Large intestine (tissue), 3 donors: ENCODE results near the gene DYNC1LI2. TPM values are rescaled to one million over a fixed set of nuclear protein-coding genes. Genes with fewer than 3 reads are reported as not detected.

ENCODE experiments used
- DNase-seq, 2 donors: peaks; one replicate each; pipeline versions ENCODE4 v3.0.0 to v3.0.0-alpha.2; 2013
- H3K27ac ChIP-seq: one replicate; pipeline ENCODE4 v1.5.1; 2013; ENCODE audit warnings: low read length
- H3K27me3 ChIP-seq: 2 replicates; pipeline ENCODE4 v1.6.1; 2013; ENCODE audit warnings: low read length; ENCODE audit not compliant: control insufficient read depth, insufficient read depth
- H3K36me3 ChIP-seq: 2 replicates; pipeline ENCODE4 v1.6.1; 2013; ENCODE audit warnings: low read length; ENCODE audit not compliant: control insufficient read depth, insufficient read depth
- H3K4me1 ChIP-seq: one replicate; pipeline ENCODE4 v1.6.1; 2013; ENCODE audit warnings: low read length; ENCODE audit not compliant: control insufficient read depth, insufficient read depth
- H3K4me3 ChIP-seq: one replicate; pipeline ENCODE4 v1.5.1; 2013; ENCODE audit warnings: low read length
- H3K9me3 ChIP-seq: one replicate; pipeline ENCODE4 v1.6.1; 2013; ENCODE audit warnings: mild to moderate bottlenecking, low read depth, low read length, moderate library complexity; ENCODE audit not compliant: control insufficient read depth
- WGBS: methylation state at CpG from one replicate; pipeline ENCODE4 v1.1.5; 2013; ENCODE audit warnings: low lambda C conversion rate; ENCODE audit not compliant: insufficient coverage; 5-methylcytosine and 5-hydroxymethylcytosine counted together
- polyA plus RNA-seq: library from polyadenylated mRNA; unstranded; fragments of 120-200 nt; gene quantifications from one replicate; pipeline ENCODE4 v1.2.1, GENCODE V29; 2013

Gene DYNC1LI2
- polyA plus RNA-seq, 1 donor: 107 TPM

- DNase-seq: no peak
- no peak overlapping the region for H3K4me3 ChIP-seq
- H3K27ac ChIP-seq: no peak overlapping the region
- H3K9me3 ChIP-seq: no peaks in the 10 kb centered on the region
- no peaks in the 10 kb centered on the region for H3K27me3 ChIP-seq
- no CpG with 5 or more reads among the region's 4 CpGs for WGBS
- H3K36me3 ChIP-seq: peaks cover 14% of the 10 kb centered on the region
- peaks cover 19% of the 10 kb centered on the region for H3K4me1 ChIP-seq
Measured at GRCh38 chr16:66717776-66718175, 33.6 kb downstream of the DYNC1LI2 start.

- Histone ChIP-seq H3K27ac (no peak overlapping the region), H3K27me3 (no peaks in the 10 kb centered on the region)
Measured at GRCh38 chr16:66717112-66717675, 34.2 kb downstream of the DYNC1LI2 start.

GRCh38 chr16:66714654-66715307, 36.6 kb downstream of the DYNC1LI2 start:
- Histone ChIP-seq H3K4me3 (no peak overlapping the region), H3K27ac (peak overlapping the region; percentile 69), H3K4me1 (peaks cover 19% of the 10 kb centered on the region), H3K27me3 (no peaks in the 10 kb centered on the region), H3K36me3 (peaks cover 6% of the 10 kb centered on the region), H3K9me3 (peaks cover 3% of the 10 kb centered on the region)
- no CpG with 5 or more reads among the region's 6 CpGs for WGBS
- peak; percentile 79 to 94 for DNase-seq

More at GRCh38 chr16:66717112-66717675, 34.2 kb downstream of the DYNC1LI2 start:
- DNase-seq: peak; percentile 38 to 54
- Histone ChIP-seq H3K4me3 (no peak overlapping the region), H3K9me3 (no peaks in the 10 kb centered on the region), H3K36me3 (peaks cover 10% of the 10 kb centered on the region), H3K4me1 (peaks cover 19% of the 10 kb centered on the region)
- whole genome bisulfite sequencing: no CpG with 5 or more reads among the region's 12 CpGs

GRCh38 chr16:66714062-66714461, 37.3 kb downstream of the DYNC1LI2 start:
- H3K27ac ChIP-seq: peak overlapping the region; percentile 69
- peaks cover 19% of the 10 kb centered on the region for H3K4me1 ChIP-seq
- no peak for DNase-seq
- H3K4me3 ChIP-seq: no peak overlapping the region
- WGBS: no CpG with 5 or more reads among the region's 6 CpGs
- H3K27me3 ChIP-seq: no peaks in the 10 kb centered on the region
- H3K36me3 ChIP-seq: peaks cover 6% of the 10 kb centered on the region
- H3K9me3 ChIP-seq: peaks cover 3% of the 10 kb centered on the region

- Histone ChIP-seq H3K9me3 (peaks cover 3% of the 10 kb centered on the region), H3K4me3 (no peak overlapping the region), H3K27me3 (no peaks in the 10 kb centered on the region), H3K36me3 (peaks cover 2% of the 10 kb centered on the region), H3K27ac (no peak overlapping the region), H3K4me1 (peaks cover 19% of the 10 kb centered on the region)
- no peak for DNase-seq
- WGBS: no CpG with 5 or more reads among the region's 2 CpGs
Measured at GRCh38 chr16:66713076-66713475, 38.3 kb downstream of the DYNC1LI2 start.

- H3K9me3 ChIP-seq: peaks cover 3% of the 10 kb centered on the region
- H3K4me3 ChIP-seq: no peak overlapping the region
- no peaks in the 10 kb centered on the region for H3K27me3 ChIP-seq
- no peak for DNase-seq
- no peaks in the 10 kb centered on the region for H3K36me3 ChIP-seq
- peaks cover 19% of the 10 kb centered on the region for H3K4me1 ChIP-seq
- no peak overlapping the region for H3K27ac ChIP-seq
Measured at GRCh38 chr16:66712512-66712911, 38.9 kb downstream of the DYNC1LI2 start.

GRCh38 chr16:66711581-66711980, 39.8 kb downstream of the DYNC1LI2 start:
- Histone ChIP-seq H3K9me3 (peaks cover 3% of the 10 kb centered on the region), H3K4me3 (no peak overlapping the region), H3K27me3 (no peaks in the 10 kb centered on the region), H3K27ac (no peak overlapping the region), H3K4me1 (peaks cover 19% of the 10 kb centered on the region), H3K36me3 (no peaks in the 10 kb centered on the region)
- DNase-seq: no peak

- Histone ChIP-seq H3K27ac (no peak overlapping the region), H3K9me3 (no peaks in the 10 kb centered on the region), H3K36me3 (no peaks in the 10 kb centered on the region), H3K4me3 (no peak overlapping the region), H3K4me1 (no peaks in the 10 kb centered on the region), H3K27me3 (no peaks in the 10 kb centered on the region)
- no CpG with 5 or more reads among the region's 8 CpGs for WGBS
- no peak for DNase-seq
Measured at GRCh38 chr16:66706506-66706880, 44.9 kb downstream of the DYNC1LI2 start.

- DNase-seq: no peak
- Histone ChIP-seq H3K4me3 (no peak overlapping the region), H3K27ac (no peak overlapping the region), H3K36me3 (no peaks in the 10 kb centered on the region), H3K9me3 (no peaks in the 10 kb centered on the region), H3K4me1 (no peaks in the 10 kb centered on the region), H3K27me3 (no peaks in the 10 kb centered on the region)
- 100% methylated on average over 1 of the region's 11 CpGs for WGBS
Measured at GRCh38 chr16:66705790-66706505, 45.5 kb downstream of the DYNC1LI2 start.

GRCh38 chr16:66703406-66704215, 47.8 kb downstream of the DYNC1LI2 start:
- Histone ChIP-seq H3K9me3 (no peaks in the 10 kb centered on the region), H3K4me1 (no peaks in the 10 kb centered on the region), H3K36me3 (no peaks in the 10 kb centered on the region), H3K27ac (no peak overlapping the region), H3K27me3 (no peaks in the 10 kb centered on the region), H3K4me3 (no peak overlapping the region)
- WGBS: 60% methylated on average over 1 of the region's 9 CpGs
- no peak for DNase-seq
